IPS-18c (cell line): ENCODE measurements around the gene ZNF519.
"Not testable (repeated sequence)": the region's sequence is repeated elsewhere in the genome, so short reads cannot be mapped to it uniquely, and the experiment has no call there.

ENCODE experiments used
- H3K4me3 ChIP-seq: 2 replicates; pipeline ENCODE4 v1.7.0; 2013; ENCODE audit warnings: low read depth, mild to moderate bottlenecking, low read length, moderate library complexity; ENCODE audit not compliant: insufficient read depth
- H3K9me3 ChIP-seq: one replicate; pipeline ENCODE4 v1.6.1; 2013; ENCODE audit warnings: mild to moderate bottlenecking, low read length, moderate library complexity; ENCODE audit not compliant: control insufficient read depth, insufficient read depth

Gene ZNF519

GRCh38 chr18:14132271-14132700 is at the start of gene ZNF519:
TSS of gene ZNF519 (minus strand) at chr18:14132435. CDS start at chr18:14132277, 158 bp downstream.
- H3K9me3 ChIP-seq = not testable (repeated sequence)
- H3K4me3 ChIP-seq = peak within 1 kb of the TSS; percentile 87

GRCh38 chr18:14179306-14179705 is 47.1 kb upstream of the ZNF519 start:
- Histone ChIP-seq H3K9me3 (peaks cover 2% of the 10 kb centered on the region), H3K4me3 (peak overlapping the region; percentile 31; the same call in 1 of the 2 replicates)

- H3K9me3 ChIP-seq = not testable (repeated sequence)
- H3K4me3 ChIP-seq = peak overlapping the region; percentile 31; the same call in 1 of the 2 replicates
These were observed 46.3 kb upstream of the ZNF519 start for GRCh38 chr18:14178321-14179196.

- H3K9me3 ChIP-seq, H3K4me3 ChIP-seq: not testable (repeated sequence)
These were observed 45.5 kb upstream of the ZNF519 start for GRCh38 chr18:14177540-14178320.

GRCh38 chr18:14175404-14175803 is 43.2 kb upstream of the ZNF519 start:
- not testable (repeated sequence) for H3K4me3 ChIP-seq, H3K9me3 ChIP-seq

- no peak overlapping the region for H3K4me3 ChIP-seq
- peaks cover 2% of the 10 kb centered on the region for H3K9me3 ChIP-seq
These were observed 42.5 kb upstream of the ZNF519 start for GRCh38 chr18:14174706-14175085.

GRCh38 chr18:14174002-14174705 is 41.9 kb upstream of the ZNF519 start:
- not testable (repeated sequence) for H3K9me3 ChIP-seq, H3K4me3 ChIP-seq

- not testable (repeated sequence) for H3K9me3 ChIP-seq
These were observed 41.1 kb upstream of the ZNF519 start for GRCh38 chr18:14173116-14173951.

GRCh38 chr18:14172142-14173115 is 40.2 kb upstream of the ZNF519 start:
- not testable (repeated sequence) for H3K9me3 ChIP-seq, H3K4me3 ChIP-seq

More at GRCh38 chr18:14173116-14173951, 41.1 kb upstream of the ZNF519 start:
- not testable (repeated sequence) for H3K4me3 ChIP-seq

GRCh38 chr18:14171301-14172141 is 39.3 kb upstream of the ZNF519 start:
- not testable (repeated sequence) for H3K9me3 ChIP-seq, H3K4me3 ChIP-seq

- H3K9me3 ChIP-seq, H3K4me3 ChIP-seq: not testable (repeated sequence)
These were observed 38.3 kb upstream of the ZNF519 start for GRCh38 chr18:14170367-14171036.

GRCh38 chr18:14162915-14163314 is 30.7 kb upstream of the ZNF519 start:
- not testable (repeated sequence) for H3K9me3 ChIP-seq, H3K4me3 ChIP-seq

GRCh38 chr18:14151564-14152113 is 19.4 kb upstream of the ZNF519 start:
- not testable (repeated sequence) for H3K4me3 ChIP-seq, H3K9me3 ChIP-seq

GRCh38 chr18:14150766-14151165 is 18.5 kb upstream of the ZNF519 start:
- not testable (repeated sequence) for H3K9me3 ChIP-seq, H3K4me3 ChIP-seq
